ENCODE measurements around the gene EPG5. TPM values are rescaled to one million over a fixed set of nuclear protein-coding genes. Genes with fewer than 3 reads are reported as not detected.

Gene EPG5
- total RNA-seq, 4 donors from 2014 or later: 24.3 to 42.2 (median 35.6) TPM

- WGBS, 2 donors (ENCODE audit: low coverage in 1 of 2): 78% methylated on average over 1 of the region's 1 CpG; no CpG with 5 or more reads in 1 of the 2 donors
- H3K4me3 ChIP-seq: no peak overlapping the region
- H3K27ac ChIP-seq: no peak overlapping the region
- DNase-seq: no peak
- in situ Hi-C loops (cut with MboI; ENCODE audit: low pct_ligation_motif_present in 1 of 4, low pct_unique_long_range_greater_than_20kb in 1 of 4, low sequenced_read_pairs in 3 of 4) (loop anchor here in 1 of 4 donors (25.0 kb wide), 1 partner anchor 233 kb away; no protein-coding TSS in a partner anchor), intact Hi-C loops (cut with DNase I; ENCODE audit: low total_unique reads) (no loop called here)
- H3K4me1 ChIP-seq: no peaks in the 10 kb centered on the region
- TF ChIP-seq, protein P1, sequence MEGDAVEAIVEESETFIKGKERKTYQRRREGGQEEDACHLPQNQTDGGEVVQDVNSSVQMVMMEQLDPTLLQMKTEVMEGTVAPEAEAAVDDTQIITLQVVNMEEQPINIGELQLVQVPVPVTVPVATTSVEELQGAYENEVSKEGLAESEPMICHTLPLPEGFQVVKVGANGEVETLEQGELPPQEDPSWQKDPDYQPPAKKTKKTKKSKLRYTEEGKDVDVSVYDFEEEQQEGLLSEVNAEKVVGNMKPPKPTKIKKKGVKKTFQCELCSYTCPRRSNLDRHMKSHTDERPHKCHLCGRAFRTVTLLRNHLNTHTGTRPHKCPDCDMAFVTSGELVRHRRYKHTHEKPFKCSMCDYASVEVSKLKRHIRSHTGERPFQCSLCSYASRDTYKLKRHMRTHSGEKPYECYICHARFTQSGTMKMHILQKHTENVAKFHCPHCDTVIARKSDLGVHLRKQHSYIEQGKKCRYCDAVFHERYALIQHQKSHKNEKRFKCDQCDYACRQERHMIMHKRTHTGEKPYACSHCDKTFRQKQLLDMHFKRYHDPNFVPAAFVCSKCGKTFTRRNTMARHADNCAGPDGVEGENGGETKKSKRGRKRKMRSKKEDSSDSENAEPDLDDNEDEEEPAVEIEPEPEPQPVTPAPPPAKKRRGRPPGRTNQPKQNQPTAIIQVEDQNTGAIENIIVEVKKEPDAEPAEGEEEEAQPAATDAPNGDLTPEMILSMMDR (IDR thresholded peaks at IDR 0.05): no peak
- TF ChIP-seq EP300 (IDR thresholded peaks at IDR 0.05; ENCODE audit: low read depth) (no peak), POLR2A (IDR thresholded peaks at IDR 0.05) (no peak), POLR2AphosphoS5 (IDR thresholded peaks at IDR 0.05) (no peak)
- peaks cover 0 to 38% (median 9%) of the 10 kb centered on the region in 4 donors for H3K36me3 ChIP-seq
- H3K27me3 ChIP-seq: no peaks in the 10 kb centered on the region
- H3K9me3 ChIP-seq: no peaks in the 10 kb centered on the region
Observed at GRCh38 chr18:45895339-45895738, 71.8 kb downstream of the EPG5 start.

GRCh38 chr18:45894818-45895217 lies 72.3 kb downstream of the EPG5 start:
- intact Hi-C loops (cut with DNase I; ENCODE audit: low total_unique reads) (no loop called here), in situ Hi-C loops (cut with MboI; ENCODE audit: low pct_ligation_motif_present in 1 of 4, low pct_unique_long_range_greater_than_20kb in 1 of 4, low sequenced_read_pairs in 3 of 4) (loop anchor here in 1 of 4 donors (25.0 kb wide), 1 partner anchor 233 kb away; no protein-coding TSS in a partner anchor)
- TF ChIP-seq, protein P1 (IDR thresholded peaks at IDR 0.05): no peak
- Histone ChIP-seq H3K27me3 (no peaks in the 10 kb centered on the region), H3K27ac (no peak overlapping the region), H3K9me3 (no peaks in the 10 kb centered on the region), H3K4me1 (no peaks in the 10 kb centered on the region), H3K36me3 (peaks cover 0 to 33% (median 6%) of the 10 kb centered on the region in 4 donors), H3K4me3 (no peak overlapping the region)
- no peak for DNase-seq
- 64 to 100% methylated on average over 2 to 3 of the region's 3 CpGs for WGBS, 2 donors (ENCODE audit: low coverage in 1 of 2)

DNA sequence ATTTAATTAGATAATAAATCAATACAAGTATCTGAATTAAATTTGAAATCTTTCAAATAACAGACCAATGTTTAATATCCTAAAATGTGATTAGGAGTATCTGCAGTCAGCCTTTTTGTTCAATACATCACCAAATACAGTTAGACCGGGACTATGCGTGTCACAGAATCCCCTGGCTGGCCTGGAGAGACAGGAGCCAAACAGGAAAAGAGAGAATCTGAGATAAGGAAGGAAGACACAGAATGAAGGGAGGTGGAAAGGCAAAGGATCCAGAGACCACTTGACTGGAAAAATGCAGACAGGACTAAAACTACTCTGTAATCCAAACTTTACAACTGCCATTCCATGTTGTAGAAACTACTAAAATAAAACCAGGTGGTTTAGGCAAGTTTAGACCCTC lies 75.3 kb downstream of the EPG5 start:
- DNase-seq: no peak
- Histone ChIP-seq H3K27me3 (no peaks in the 10 kb centered on the region), H3K4me1 (no peaks in the 10 kb centered on the region), H3K4me3 (no peak overlapping the region), H3K9me3 (no peaks in the 10 kb centered on the region), H3K27ac (no peak overlapping the region), H3K36me3 (peaks cover 0 to 18% (median 9%) of the 10 kb centered on the region in 4 donors)
- intact Hi-C loops (cut with DNase I; ENCODE audit: low total_unique reads) (no loop called here), in situ Hi-C loops (cut with MboI; ENCODE audit: low pct_ligation_motif_present in 1 of 4, low pct_unique_long_range_greater_than_20kb in 1 of 4, low sequenced_read_pairs in 3 of 4) (loop anchor here in 1 of 4 donors (25.0 kb wide), 1 partner anchor 230 kb away; no protein-coding TSS in a partner anchor)
- 91 to 100% methylated on average over 1 to 2 of the region's 2 CpGs for WGBS, 2 donors (ENCODE audit: low coverage in 1 of 2)
- TF ChIP-seq POLR2A (IDR thresholded peaks at IDR 0.05) (no peak), EP300 (IDR thresholded peaks at IDR 0.05; ENCODE audit: low read depth) (no peak), POLR2AphosphoS5 (IDR thresholded peaks at IDR 0.05) (no peak)
- TF ChIP-seq, protein P1 (IDR thresholded peaks at IDR 0.05): no peak

GRCh38 chr18:45890606-45891005 lies 76.5 kb downstream of the EPG5 start:
- in situ Hi-C loops (cut with MboI; ENCODE audit: low pct_ligation_motif_present in 1 of 4, low pct_unique_long_range_greater_than_20kb in 1 of 4, low sequenced_read_pairs in 3 of 4) (loop anchor here in 1 of 4 donors (25.0 kb wide), 1 partner anchor 228 kb away; no protein-coding TSS in a partner anchor), intact Hi-C loops (cut with DNase I; ENCODE audit: low total_unique reads) (no loop called here)
- Histone ChIP-seq H3K27me3 (no peaks in the 10 kb centered on the region), H3K9me3 (no peaks in the 10 kb centered on the region), H3K4me3 (no peak overlapping the region), H3K36me3 (peaks cover 0 to 19% (median 8%) of the 10 kb centered on the region in 4 donors), H3K27ac (no peak overlapping the region), H3K4me1 (no peaks in the 10 kb centered on the region)
- TF ChIP-seq EP300 (IDR thresholded peaks at IDR 0.05; ENCODE audit: low read depth): no peak
- TF ChIP-seq, protein P1 (IDR thresholded peaks at IDR 0.05): no peak
- no peak for TF ChIP-seq POLR2AphosphoS5 (IDR thresholded peaks at IDR 0.05)
- TF ChIP-seq POLR2A (IDR thresholded peaks at IDR 0.05): no peak
- WGBS, 2 donors (ENCODE audit: low coverage in 1 of 2): 82 to 83% methylated on average over 1 of the region's 1 CpG
- peak; percentile 12 for DNase-seq
